HG02763 (cell line): ENCODE results near the gene TACSTD2.
"Not testable (repeated sequence)": the region's sequence is repeated elsewhere in the genome, so short reads cannot be mapped to it uniquely, and the experiment has no call there.

ENCODE experiments used
- ATAC-seq: cut with Tn5 transposase; IDR thresholded peaks from one replicate; pipeline ENCODE4 v1.9.1; 2021; ENCODE audit warnings: mild to moderate bottlenecking, moderate library complexity; ENCODE audit not compliant: unreplicated experiment

The TACSTD2 gene

GRCh38 chr1:58588396-58588795 is 11.3 kb upstream of the TACSTD2 start:
- no peak for ATAC-seq

GRCh38 chr1:58587667-58588066 is 10.6 kb upstream of the TACSTD2 start:
- ATAC-seq, result no peak

- no peak for ATAC-seq
Measured at GRCh38 chr1:58586271-58586670, 9.2 kb upstream of the TACSTD2 start.

DNA sequence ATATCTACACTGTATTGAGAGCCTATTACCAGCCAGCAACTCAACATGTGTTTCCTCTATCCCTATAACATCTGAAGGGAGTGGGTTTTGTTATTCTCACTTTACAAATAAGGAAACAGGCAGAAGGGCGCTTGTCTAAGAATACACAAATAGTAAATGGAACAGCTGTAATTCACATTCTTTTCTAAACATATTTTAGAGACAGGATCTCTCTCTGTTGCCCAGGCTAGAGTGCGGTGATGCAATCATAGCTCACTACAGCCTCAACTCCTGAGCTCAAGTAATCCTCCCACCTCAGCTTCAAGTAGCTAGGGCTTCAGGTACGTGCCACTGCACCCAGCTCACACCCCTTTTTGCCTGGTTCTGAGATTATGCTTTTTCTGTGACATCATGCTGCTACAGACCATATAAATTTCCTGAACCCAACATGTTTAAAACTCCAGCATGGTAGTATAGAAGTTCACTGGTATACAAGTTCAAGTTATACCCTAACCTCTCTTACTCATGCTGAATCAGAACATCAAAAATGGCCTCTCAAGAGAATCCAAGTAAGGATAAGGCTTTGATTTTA is 8.6 kb upstream of the TACSTD2 start:
- ATAC-seq, result no peak

GRCh38 chr1:58585166-58585565 is 8.1 kb upstream of the TACSTD2 start:
- no peak for ATAC-seq

DNA sequence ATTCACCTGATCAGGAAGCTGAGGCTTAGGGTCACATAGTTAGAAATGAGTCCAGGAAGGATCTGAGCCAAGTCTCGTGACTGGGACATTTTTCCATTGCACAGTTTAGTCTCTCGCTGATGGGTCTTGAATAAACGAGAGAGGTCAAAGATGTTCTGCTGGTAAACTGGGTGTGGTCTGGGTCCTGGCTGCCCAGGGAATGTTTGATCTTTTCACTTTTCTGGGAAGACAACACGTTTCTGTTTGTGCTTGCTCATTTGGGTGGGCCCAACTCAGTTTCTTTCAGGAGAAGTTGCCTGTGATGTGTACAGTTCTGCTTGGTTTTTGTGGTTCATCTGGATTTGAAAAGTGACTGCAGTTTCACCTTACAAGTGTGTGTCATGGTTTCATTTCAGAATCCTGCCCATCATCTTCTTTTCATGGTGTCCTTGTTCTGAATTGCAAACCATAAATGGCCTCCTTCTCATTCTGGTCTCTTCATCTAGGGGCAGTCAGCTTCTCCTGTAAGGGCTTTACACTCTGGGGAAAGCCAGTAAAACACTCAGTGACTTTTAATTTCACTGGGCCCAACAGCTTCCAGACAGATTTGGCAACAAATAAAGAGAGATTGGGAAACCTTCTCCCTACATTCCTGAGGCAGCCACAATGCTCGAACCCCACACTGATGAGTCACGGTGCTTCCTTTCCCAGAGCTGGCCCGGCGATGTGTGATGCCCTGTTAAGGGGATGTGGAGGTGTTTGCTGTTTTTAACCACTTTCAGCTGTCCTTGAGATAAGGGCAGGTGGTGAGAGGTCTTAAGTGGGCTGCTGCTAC is 7.2 kb upstream of the TACSTD2 start:
- ATAC-seq, result peak; percentile 67

- no peak for ATAC-seq
Measured at GRCh38 chr1:58583496-58583895, 6.4 kb upstream of the TACSTD2 start.

DNA sequence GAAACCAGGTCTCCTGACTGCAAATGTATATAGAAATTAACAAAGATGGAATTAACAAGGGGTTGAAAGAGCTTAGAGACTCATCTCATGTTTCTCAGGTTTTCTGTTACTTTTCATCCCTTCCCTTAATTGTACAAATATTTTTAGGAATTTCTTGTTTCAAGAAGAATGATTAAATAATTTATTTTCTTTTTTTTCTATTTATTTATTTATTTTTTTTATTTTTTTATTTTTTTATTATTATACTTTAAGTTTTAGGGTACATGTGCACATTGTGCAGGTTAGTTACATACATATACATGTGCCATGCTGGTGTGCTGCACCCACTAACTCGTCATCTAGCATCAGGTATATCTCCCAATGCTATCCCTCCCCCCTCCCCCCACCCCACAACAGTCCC is 5.1 kb upstream of the TACSTD2 start:
- ATAC-seq, result not testable (repeated sequence)

DNA sequence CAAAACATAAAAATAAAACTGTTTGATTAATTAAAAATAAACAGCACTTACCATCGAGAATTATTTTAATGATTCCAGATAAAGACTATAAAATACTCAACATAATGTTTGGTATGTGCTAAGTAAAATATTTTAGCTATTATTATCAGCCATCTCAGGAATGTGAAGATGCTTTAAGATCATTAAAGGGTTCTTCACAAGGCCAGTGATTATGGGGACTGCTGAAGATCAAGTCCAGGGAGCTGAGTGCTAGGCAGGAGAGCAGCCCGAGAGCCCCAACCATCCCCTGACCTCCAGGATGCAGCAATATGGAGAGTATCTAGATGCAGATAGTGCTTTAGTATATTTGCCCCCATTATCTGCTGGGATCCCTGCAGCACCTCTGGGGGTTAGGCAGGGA is 4.6 kb upstream of the TACSTD2 start:
- no peak for ATAC-seq

GRCh38 chr1:58580186-58580585 is 3.1 kb upstream of the TACSTD2 start:
- ATAC-seq, result no peak

- ATAC-seq, result no peak
Measured at GRCh38 chr1:58577654-58578030, 590 bp upstream of the TACSTD2 start.

- ATAC-seq, result no peak
Measured at GRCh38 chr1:58576325-58576726, 726 bp downstream of the TACSTD2 start.

- no peak for ATAC-seq
Measured at GRCh38 chr1:58575551-58576324, 1.3 kb downstream of the TACSTD2 start.

GRCh38 chr1:58574816-58575215 is 2.2 kb downstream of the TACSTD2 start:
- ATAC-seq, result no peak

DNA sequence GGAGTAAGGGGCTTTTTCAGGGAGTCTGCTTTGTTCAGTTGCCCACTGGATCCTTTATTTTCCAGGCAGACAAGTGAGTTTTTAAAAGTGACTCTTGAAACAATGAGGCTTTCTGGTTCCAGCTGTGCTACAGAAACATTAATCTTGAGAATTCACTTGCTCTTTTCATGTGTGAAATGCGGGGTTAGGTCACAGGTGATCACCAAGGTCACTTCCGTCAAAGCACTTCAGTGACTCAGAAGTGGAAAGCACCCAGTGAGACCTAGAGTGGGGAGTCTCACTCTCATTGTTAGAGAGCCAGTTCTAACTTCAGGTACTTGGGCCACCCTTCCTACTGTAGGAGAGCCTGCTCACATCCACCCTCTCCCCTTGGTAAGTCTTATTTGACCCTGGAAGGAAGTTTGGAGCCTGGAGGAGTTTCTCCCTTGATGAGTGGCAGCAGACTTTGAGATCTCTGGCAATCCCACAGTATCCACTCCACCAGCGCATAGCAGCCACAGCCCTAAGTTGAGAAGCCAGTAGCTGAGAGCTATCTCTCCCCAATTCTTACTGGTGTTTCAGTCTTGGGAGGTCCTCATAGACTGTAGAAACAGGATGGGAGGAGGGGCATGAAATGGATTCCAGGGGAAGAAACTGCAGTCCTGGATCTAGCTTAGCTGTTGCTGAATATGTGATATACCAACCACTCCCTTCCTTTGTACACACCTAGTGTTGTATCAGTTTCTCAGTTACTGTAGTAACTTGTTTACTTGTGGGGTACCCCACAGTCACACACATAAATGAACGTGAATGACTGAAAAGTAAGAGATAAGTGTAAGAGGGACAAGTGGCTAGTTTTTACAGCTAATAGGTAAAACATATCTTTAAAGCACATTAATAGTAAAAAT is 3.1 kb downstream of the TACSTD2 start:
- ATAC-seq, result peak; percentile 96

GRCh38 chr1:58573138-58573537 is 3.9 kb downstream of the TACSTD2 start:
- ATAC-seq, result no peak

- no peak for ATAC-seq
Measured at GRCh38 chr1:58572690-58573089, 4.4 kb downstream of the TACSTD2 start.

GRCh38 chr1:58571616-58572015 is 5.4 kb downstream of the TACSTD2 start:
- ATAC-seq, result no peak

DNA sequence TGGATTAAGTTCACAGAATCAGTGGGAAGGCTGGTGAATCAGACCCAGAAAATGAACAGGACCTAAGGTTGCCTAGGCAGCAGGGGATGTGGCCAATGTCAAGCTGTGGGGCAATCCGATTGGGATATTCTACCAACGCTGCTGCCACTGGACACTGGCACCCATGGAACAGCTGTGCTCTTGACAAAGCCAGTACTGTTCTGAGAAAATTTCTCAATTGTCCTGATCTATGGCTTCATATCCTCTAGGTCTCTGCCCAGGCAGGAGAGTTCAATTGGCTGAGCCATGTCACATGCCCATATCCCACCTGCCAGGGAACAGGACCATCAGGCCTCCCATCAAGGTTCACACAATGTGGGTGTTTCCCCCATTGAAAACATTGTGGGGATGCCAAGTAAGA is 6.2 kb downstream of the TACSTD2 start:
- ATAC-seq, result no peak

GRCh38 chr1:58570094-58570493 is 7.0 kb downstream of the TACSTD2 start:
- ATAC-seq, result no peak

DNA sequence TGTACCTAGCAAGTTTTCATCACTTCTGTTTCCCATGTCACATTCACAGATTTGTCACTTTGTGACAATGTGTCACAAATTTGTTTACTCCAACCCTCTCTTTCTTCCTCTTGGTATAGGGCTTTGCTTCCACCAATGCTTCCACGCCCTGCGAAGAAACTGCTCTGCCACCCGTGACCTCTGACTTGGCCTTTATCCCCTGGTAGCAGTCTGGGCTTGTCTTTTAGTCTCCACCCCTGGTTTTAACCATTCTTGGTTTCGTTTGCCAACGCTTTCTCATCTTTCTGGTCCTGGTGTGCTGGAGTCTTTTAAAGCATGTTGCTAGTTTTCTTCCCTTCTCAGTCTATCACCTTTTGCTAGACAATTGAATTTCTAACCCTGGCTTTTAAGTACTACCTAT is 8.1 kb downstream of the TACSTD2 start:
- no peak for ATAC-seq
